Ovary (tissue), 9 donors: ENCODE results near the gene LANCL1. TPM values are rescaled to one million over a fixed set of nuclear protein-coding genes. Genes with fewer than 3 reads are reported as not detected.

ENCODE experiments used
- DNase-seq, 5 donors: peaks; one replicate each; pipeline ENCODE4 v3.0.0-alpha.2; 2019 to 2020
- H3K27ac ChIP-seq, 2 donors: fragments of 200-600 bp; one replicate each; pipeline versions ENCODE4 v1.5.1 to v1.8.0; 2019 to 2022
- H3K27me3 ChIP-seq: fragments of 200-600 bp; one replicate; pipeline ENCODE4 v1.8.0; 2022
- H3K36me3 ChIP-seq: fragments of 200-600 bp; sonication (generic); one replicate; pipeline ENCODE4 v1.5.1; 2019
- H3K4me1 ChIP-seq: one replicate; pipeline ENCODE4 v1.8.1; 2013; ENCODE audit warnings: mild to moderate bottlenecking, moderate library complexity; ENCODE audit not compliant: insufficient read depth
- H3K4me3 ChIP-seq: fragments of 200-600 bp; sonication (generic); one replicate; pipeline ENCODE4 v1.5.1; 2017
- H3K9me3 ChIP-seq, 2 donors: fragments of 200-600 bp in 1 of 2; sonication (generic) in 1 of 2; one replicate each; pipeline versions ENCODE4 v1.5.1 to v1.8.1; 2013 to 2019; ENCODE audit warnings: mild to moderate bottlenecking in 1 of 2, moderate library complexity in 1 of 2
- EP300 ChIP-seq: sonication (generic); formaldehyde crosslinking; IDR thresholded peaks from one replicate; pipeline ENCODE4 v1.6.1; 2017; ENCODE audit warnings: antibody characterized with exemption
- POLR2A ChIP-seq: fragments of 450-650 bp; IDR thresholded peaks from one replicate; pipeline ENCODE4 v1.6.1; 2017; ENCODE audit warnings: antibody characterized with exemption, mild to moderate bottlenecking, moderate library complexity
- WGBS, 3 donors: extraction: QIAGEN DNeasy Blood & Tissue Kit in 1 of 3; methylation state at CpG; one replicate each; pipeline versions ENCODE4 v1.1.5 to v1.1.7; 2013 to 2017; 5-methylcytosine and 5-hydroxymethylcytosine counted together
- intact Hi-C, 4 donors: fragments of 100-400 bp; cut with DNase I; formaldehyde crosslinking; loops; one replicate each; pipeline versions ENCODE4 v1.11.0 to v1.15.1; 2022 to 2023
- polyA plus RNA-seq, 2 donors: library from polyadenylated mRNA; stranded (reverse); fragments of 200-250 nt in 1 of 2; fragments of 350-450 nt in 1 of 2; fragmentation: Illumina TruSeq in 1 of 2; extraction: RNeasy Lipid Tissue Mini Kit (QIAGEN cat#74804) in 1 of 2; gene quantifications; one replicate each; pipeline ENCODE4 v1.2.3, GENCODE V29; 2013 to 2014
- total RNA-seq, 7 donors: library from RNA; depleted of rRNA in 2 of 7; stranded (reverse); fragments of >200 nt in 2 of 7; fragmentation: NEBNext Ultra II Directional in 3 of 7; extraction: Animal tissue kit (Norgen Biotek cat#: 25700) in 3 of 7; gene quantifications; one replicate each; pipeline versions ENCODE4 v1.1.0 to v1.2.4, GENCODE V29; 2016 to 2023
- TF ChIP-seq, protein P1 (sequence below), 3 donors: fragments of 450-650 bp in 2 of 3; fragments of 200-600 bp in 1 of 3; IDR thresholded peaks; one replicate each; pipeline versions ENCODE4 v1.5.1 to v1.8.0; 2016 to 2022; ENCODE audit warnings: antibody characterized with exemption in 3 of 3, mild to moderate bottlenecking in 1 of 3
- donor health status: DM: no; HTN: no; CAD: no; lungs with moderate emphysema.
- donor health status: DM: no; HTN: no; CAD: no.
- donor health status: Bipolar disorder and iron deficiency.
- donor health status: DM: yes; HTN: yes; CAD: no.
- donor health status: DM: no; HTN: no; CAD: no.
- donor health status: DM: yes; HTN: yes; CAD: no.

Gene LANCL1
- total and polyA plus RNA-seq, 9 donors = 21.6 to 44.7 (median 39.7) TPM

- WGBS, 3 donors = 81 to 85% (median 82%) methylated on average over 1 of the region's 1 CpG
- Histone ChIP-seq H3K27me3 (no peaks in the 10 kb centered on the region), H3K36me3 (no peaks in the 10 kb centered on the region), H3K9me3 (no peaks in the 10 kb centered on the region), H3K4me3 (no peak overlapping the region), H3K27ac (no peak overlapping the region), H3K4me1 (no peaks in the 10 kb centered on the region)
- no peak for DNase-seq
- TF ChIP-seq, protein P1, sequence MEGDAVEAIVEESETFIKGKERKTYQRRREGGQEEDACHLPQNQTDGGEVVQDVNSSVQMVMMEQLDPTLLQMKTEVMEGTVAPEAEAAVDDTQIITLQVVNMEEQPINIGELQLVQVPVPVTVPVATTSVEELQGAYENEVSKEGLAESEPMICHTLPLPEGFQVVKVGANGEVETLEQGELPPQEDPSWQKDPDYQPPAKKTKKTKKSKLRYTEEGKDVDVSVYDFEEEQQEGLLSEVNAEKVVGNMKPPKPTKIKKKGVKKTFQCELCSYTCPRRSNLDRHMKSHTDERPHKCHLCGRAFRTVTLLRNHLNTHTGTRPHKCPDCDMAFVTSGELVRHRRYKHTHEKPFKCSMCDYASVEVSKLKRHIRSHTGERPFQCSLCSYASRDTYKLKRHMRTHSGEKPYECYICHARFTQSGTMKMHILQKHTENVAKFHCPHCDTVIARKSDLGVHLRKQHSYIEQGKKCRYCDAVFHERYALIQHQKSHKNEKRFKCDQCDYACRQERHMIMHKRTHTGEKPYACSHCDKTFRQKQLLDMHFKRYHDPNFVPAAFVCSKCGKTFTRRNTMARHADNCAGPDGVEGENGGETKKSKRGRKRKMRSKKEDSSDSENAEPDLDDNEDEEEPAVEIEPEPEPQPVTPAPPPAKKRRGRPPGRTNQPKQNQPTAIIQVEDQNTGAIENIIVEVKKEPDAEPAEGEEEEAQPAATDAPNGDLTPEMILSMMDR (IDR thresholded peaks at IDR 0.05) = no peak
- TF ChIP-seq POLR2A = no peak
- TF ChIP-seq EP300 = no peak
- intact Hi-C loops = no loop called here
Observed at GRCh38 chr2:210410542-210410941, 66.0 kb downstream of the LANCL1 start.

GRCh38 chr2:210399440-210400041 is 77.0 kb downstream of the LANCL1 start:
- no peaks in the 10 kb centered on the region for H3K27me3 ChIP-seq
- no peaks in the 10 kb centered on the region for H3K36me3 ChIP-seq
- H3K9me3 ChIP-seq = no peaks in the 10 kb centered on the region
- DNase-seq = no peak
- TF ChIP-seq, protein P1 (IDR thresholded peaks at IDR 0.05) = no peak
- TF ChIP-seq POLR2A (no peak), EP300 (no peak)
- H3K4me1 ChIP-seq = no peaks in the 10 kb centered on the region
- H3K4me3 ChIP-seq = no peak overlapping the region
- intact Hi-C loops = loop anchor here in 1 of 4 donors (10.0 kb wide), 1 partner anchor 155 kb away; no protein-coding TSS in a partner anchor
- H3K27ac ChIP-seq = no peak overlapping the region
- WGBS, 3 donors = 31 to 41% (median 31%) methylated on average over 3 of the region's 3 CpGs

DNA sequence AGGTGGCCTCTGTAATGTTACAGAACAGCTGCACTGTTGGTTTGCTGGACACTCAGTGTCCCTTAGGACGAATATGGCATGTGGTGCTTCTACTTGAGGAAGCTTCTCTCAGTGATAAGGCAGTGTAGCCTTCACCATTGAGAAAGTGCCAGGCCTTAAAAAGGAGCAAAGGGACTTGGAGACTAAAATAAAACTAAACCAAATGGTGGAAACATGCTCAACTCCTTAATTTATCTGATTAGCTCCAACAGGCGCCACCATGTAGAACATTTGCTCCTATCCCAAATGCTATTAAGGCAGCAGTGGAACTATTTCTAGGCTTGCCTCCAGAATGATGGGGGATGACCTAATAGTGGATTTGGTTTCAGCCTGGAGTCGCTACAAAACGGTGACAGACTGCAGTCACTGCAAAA is 84.1 kb downstream of the LANCL1 start:
- H3K27me3 ChIP-seq = no peaks in the 10 kb centered on the region
- H3K4me1 ChIP-seq = no peaks in the 10 kb centered on the region
- H3K4me3 ChIP-seq = no peak overlapping the region
- no peaks in the 10 kb centered on the region for H3K9me3 ChIP-seq
- WGBS, 3 donors = 73 to 84% (median 80%) methylated on average over 4 of the region's 4 CpGs
- intact Hi-C loops = loop anchor here in 1 of 4 donors (10.0 kb wide), 1 partner anchor 148 kb away; no protein-coding TSS in a partner anchor
- TF ChIP-seq POLR2A (no peak), EP300 (no peak)
- TF ChIP-seq, protein P1 (IDR thresholded peaks at IDR 0.05) = no peak
- H3K27ac ChIP-seq = no peak overlapping the region
- DNase-seq = no peak
- no peaks in the 10 kb centered on the region for H3K36me3 ChIP-seq

- WGBS, 3 donors = 88 to 90% (median 89%) methylated on average over 3 of the region's 3 CpGs
- H3K27me3 ChIP-seq = no peaks in the 10 kb centered on the region
Observed at GRCh38 chr2:210389856-210390255, 86.7 kb downstream of the LANCL1 start.

More at GRCh38 chr2:210389856-210390255, 86.7 kb downstream of the LANCL1 start:
- Histone ChIP-seq H3K27ac (no peak overlapping the region), H3K4me1 (no peaks in the 10 kb centered on the region), H3K4me3 (no peak overlapping the region), H3K36me3 (no peaks in the 10 kb centered on the region), H3K9me3 (no peaks in the 10 kb centered on the region)
- TF ChIP-seq EP300 (no peak), POLR2A (no peak)
- TF ChIP-seq, protein P1 (IDR thresholded peaks at IDR 0.05) = no peak
- intact Hi-C loops = loop anchor here in 1 of 4 donors (10.0 kb wide), 1 partner anchor 145 kb away; no protein-coding TSS in a partner anchor
- DNase-seq = no peak
